Lower lobe of right lung (tissue), 2 donors: Measurements from ENCODE around the gene KIF21B. TPM values are rescaled to one million over a fixed set of nuclear protein-coding genes. Genes with fewer than 3 reads are reported as not detected.

Source experiments
- ATAC-seq, 2 donors: fragments of 200-7000 bp; cut with Tn5 transposase; one replicate each; pipeline ENCODE4 v1.9.1; 2020 to 2022; ENCODE audit warnings: mild to moderate bottlenecking in 2 of 2, moderate library complexity in 2 of 2
- DNase-seq: peaks from one replicate; pipeline ENCODE4 v3.0.0-alpha.2; 2020
- H3K27ac ChIP-seq: fragments of 200-600 bp; one replicate; pipeline ENCODE4 v1.8.0; 2022
- H3K27me3 ChIP-seq: fragments of 200-600 bp; one replicate; pipeline ENCODE4 v1.8.0; 2022; ENCODE audit warnings: low read depth
- H3K36me3 ChIP-seq: fragments of 200-600 bp; one replicate; pipeline ENCODE4 v1.8.0; 2022; ENCODE audit warnings: mild to moderate bottlenecking
- H3K4me1 ChIP-seq: fragments of 200-600 bp; one replicate; pipeline ENCODE4 v1.8.0; 2022
- H3K4me3 ChIP-seq: fragments of 200-600 bp; one replicate; pipeline ENCODE4 v1.8.0; 2022; ENCODE audit warnings: mild to moderate bottlenecking
- H3K9me3 ChIP-seq: fragments of 200-600 bp; one replicate; pipeline ENCODE4 v1.8.0; 2022
- intact Hi-C: fragments of 100-400 bp; cut with DNase I; formaldehyde crosslinking; loops from one replicate; pipeline ENCODE4 v1.11.0; 2022
- total RNA-seq: library from RNA; stranded (reverse); fragmentation: NEBNext Ultra II Directional; extraction: Animal tissue kit (Norgen Biotek cat#: 25700); gene quantifications from one replicate; pipeline ENCODE4 v1.2.1, GENCODE V29; 2021
- TF ChIP-seq, protein P1 (sequence below): fragments of 200-600 bp; IDR thresholded peaks from one replicate; pipeline ENCODE4 v1.8.0; 2022; ENCODE audit warnings: antibody characterized with exemption, mild to moderate bottlenecking
- donor health status: DM: no; HTN: yes; CAD: no; lungs with severe emphysema.

KIF21B gene
- total RNA-seq, 1 donor from 2014 or later: 4.7 TPM

DNA sequence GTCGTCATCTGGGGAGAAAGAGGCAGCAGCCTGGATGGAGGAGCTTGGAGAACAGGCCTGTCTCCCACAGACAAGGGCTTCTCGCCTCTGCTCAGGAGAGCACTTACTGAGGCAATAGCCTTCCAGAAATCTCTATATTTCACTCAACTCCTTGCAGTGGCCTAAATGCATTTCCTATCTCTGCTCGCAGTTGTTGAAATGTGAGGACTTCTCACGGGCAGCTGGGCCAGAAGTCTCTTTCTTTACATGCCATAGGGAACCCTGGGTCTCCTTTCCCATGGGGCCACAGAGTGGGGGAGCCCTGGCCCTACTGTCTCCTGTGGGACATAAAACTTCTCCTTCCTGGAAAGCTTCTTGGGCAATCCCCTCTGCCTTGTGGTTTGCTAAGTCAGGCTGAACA, 43.5 kb upstream of the KIF21B start:
- intact Hi-C loops: no loop called here
- Histone ChIP-seq H3K27me3 (no peaks in the 10 kb centered on the region), H3K4me1 (no peaks in the 10 kb centered on the region), H3K9me3 (no peaks in the 10 kb centered on the region), H3K27ac (no peak overlapping the region), H3K4me3 (no peak overlapping the region), H3K36me3 (no peaks in the 10 kb centered on the region)
- ATAC-seq: no peak
- TF ChIP-seq, protein P1, sequence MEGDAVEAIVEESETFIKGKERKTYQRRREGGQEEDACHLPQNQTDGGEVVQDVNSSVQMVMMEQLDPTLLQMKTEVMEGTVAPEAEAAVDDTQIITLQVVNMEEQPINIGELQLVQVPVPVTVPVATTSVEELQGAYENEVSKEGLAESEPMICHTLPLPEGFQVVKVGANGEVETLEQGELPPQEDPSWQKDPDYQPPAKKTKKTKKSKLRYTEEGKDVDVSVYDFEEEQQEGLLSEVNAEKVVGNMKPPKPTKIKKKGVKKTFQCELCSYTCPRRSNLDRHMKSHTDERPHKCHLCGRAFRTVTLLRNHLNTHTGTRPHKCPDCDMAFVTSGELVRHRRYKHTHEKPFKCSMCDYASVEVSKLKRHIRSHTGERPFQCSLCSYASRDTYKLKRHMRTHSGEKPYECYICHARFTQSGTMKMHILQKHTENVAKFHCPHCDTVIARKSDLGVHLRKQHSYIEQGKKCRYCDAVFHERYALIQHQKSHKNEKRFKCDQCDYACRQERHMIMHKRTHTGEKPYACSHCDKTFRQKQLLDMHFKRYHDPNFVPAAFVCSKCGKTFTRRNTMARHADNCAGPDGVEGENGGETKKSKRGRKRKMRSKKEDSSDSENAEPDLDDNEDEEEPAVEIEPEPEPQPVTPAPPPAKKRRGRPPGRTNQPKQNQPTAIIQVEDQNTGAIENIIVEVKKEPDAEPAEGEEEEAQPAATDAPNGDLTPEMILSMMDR: no peak
- no peak for DNase-seq

DNA sequence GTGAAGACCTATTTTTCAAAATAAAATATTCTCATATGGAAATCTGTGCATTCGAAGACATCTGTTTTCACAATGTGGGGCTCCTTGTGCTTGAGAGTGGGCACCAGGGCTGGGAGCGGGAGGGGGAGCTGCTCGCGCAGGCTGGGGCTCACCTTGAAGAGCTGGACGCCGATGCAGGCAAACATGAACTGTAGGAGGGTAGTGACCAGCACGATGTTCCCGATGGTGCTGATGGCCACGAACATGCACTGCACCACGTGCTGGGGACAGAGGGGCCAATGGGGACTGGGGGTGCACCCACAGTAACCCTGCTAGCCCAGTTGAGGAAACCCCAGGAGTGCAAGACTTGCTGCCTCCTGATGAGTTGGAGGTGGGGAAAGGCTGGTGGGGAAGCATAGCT, 42.2 kb upstream of the KIF21B start:
- TF ChIP-seq, protein P1: no peak
- intact Hi-C loops: no loop called here
- DNase-seq (no peak), ATAC-seq (no peak)
- Histone ChIP-seq H3K4me1 (no peaks in the 10 kb centered on the region), H3K27me3 (no peaks in the 10 kb centered on the region), H3K27ac (no peak overlapping the region), H3K36me3 (no peaks in the 10 kb centered on the region), H3K9me3 (no peaks in the 10 kb centered on the region), H3K4me3 (no peak overlapping the region)

DNA sequence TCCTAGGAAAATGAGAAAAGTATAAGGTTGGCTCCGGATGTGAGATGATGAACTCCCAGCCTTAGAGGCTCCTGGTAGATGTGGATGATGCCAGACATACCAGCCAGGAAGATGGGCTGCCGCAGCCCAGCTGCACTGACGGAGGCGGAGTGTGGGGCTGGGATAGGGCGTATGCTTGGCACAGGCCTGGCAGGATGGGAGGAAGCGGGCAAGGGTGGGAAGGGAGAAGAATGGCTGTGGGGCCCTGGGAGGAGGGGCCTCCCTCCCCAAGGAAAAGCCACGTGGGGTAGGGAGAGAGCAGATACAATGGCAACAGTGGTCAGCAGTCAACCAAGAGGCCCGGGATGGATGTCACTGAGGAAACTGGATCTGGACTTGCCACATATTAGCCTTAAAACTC, 41.3 kb upstream of the KIF21B start:
- no peak overlapping the region for H3K27ac ChIP-seq

DNA sequence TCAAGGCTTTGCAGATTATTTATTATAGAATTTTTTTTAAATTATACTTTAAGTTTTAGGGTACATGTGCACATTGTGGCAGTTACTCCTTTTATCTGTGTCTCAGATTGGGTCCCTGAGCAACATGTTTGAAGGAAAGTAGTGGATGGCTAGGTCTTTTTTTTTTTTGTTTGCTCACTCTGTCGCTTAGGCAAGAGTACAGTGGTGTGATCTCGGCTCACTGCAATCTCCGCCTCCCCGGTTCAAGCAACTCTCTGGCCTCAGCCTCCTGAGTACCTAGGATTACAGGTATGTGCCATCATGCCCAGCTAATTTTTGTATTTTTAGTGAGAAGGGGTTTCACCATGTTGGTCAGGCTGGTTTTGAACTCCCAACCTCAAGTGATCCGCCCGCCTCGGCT, 39.6 kb upstream of the KIF21B start:
- Histone ChIP-seq H3K27me3 (no peaks in the 10 kb centered on the region), H3K4me1 (no peaks in the 10 kb centered on the region), H3K9me3 (no peaks in the 10 kb centered on the region), H3K36me3 (no peaks in the 10 kb centered on the region), H3K4me3 (no peak overlapping the region), H3K27ac (no peak overlapping the region)
- intact Hi-C loops: no loop called here
- no peak for DNase-seq
- TF ChIP-seq, protein P1: no peak
- no peak for ATAC-seq

More for the DNA sequence above, 41.3 kb upstream of the KIF21B start:
- TF ChIP-seq, protein P1: no peak
- Histone ChIP-seq H3K4me3 (no peak overlapping the region), H3K36me3 (no peaks in the 10 kb centered on the region), H3K27me3 (no peaks in the 10 kb centered on the region), H3K4me1 (no peaks in the 10 kb centered on the region), H3K9me3 (no peaks in the 10 kb centered on the region)
- ATAC-seq (no peak), DNase-seq (no peak)
- intact Hi-C loops: no loop called here

DNA sequence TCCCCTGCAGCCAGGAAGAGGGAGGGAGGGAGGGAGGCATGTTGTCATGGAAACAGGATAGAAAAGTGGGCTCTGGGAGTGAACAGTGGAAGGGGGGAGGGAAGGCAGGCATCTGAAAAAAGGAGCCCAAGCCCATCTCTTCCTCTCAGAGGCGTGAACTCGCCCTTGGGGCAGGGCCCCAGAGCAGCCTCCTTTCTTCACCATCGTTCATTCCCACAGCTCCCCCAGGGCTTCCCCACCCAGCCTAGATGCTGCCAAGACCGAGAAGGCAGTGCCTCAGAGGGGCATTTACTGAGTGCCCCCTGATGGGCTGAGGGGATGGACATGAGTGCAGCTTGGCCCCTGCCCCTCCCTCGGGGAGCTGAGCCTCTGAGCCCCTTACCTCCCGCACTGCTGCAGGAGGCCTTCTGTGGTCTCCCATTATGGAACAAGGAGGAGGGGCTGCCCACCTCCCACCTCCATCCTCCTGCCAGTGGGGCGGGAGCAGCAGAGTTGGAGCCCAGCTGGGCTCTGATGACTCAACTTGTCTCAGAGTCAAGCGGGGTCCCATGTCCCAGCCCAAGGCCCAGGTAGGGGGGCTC, 39.1 kb upstream of the KIF21B start:
- Histone ChIP-seq H3K4me1 (no peaks in the 10 kb centered on the region), H3K27ac (no peak overlapping the region), H3K36me3 (no peaks in the 10 kb centered on the region), H3K27me3 (no peaks in the 10 kb centered on the region), H3K4me3 (no peak overlapping the region), H3K9me3 (no peaks in the 10 kb centered on the region)
- no peak for DNase-seq
- TF ChIP-seq, protein P1: no peak
- ATAC-seq: no peak
- intact Hi-C loops: no loop called here

DNA sequence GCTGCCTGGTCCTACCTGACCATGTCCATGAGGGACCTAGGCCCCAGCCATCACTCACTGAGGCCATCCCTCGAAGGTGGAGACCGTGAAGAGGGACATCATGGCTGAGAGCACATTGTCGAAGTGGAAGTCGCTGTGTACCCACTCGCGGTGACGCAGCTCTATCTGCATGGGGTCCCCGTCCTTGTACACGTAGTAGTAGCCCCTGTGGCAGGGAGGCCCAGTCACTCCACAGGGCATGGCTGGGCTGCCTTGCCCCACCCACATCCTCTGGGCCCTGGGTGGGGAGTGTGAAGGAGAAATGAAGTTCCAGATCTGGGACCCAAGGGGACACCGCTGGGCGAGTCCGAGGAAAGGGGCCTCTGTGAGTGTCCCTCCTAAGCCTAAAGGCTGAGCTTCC, 38.4 kb upstream of the KIF21B start:
- TF ChIP-seq, protein P1: no peak
- Histone ChIP-seq H3K9me3 (no peaks in the 10 kb centered on the region), H3K27ac (no peak overlapping the region), H3K36me3 (no peaks in the 10 kb centered on the region), H3K4me1 (no peaks in the 10 kb centered on the region), H3K4me3 (no peak overlapping the region), H3K27me3 (no peaks in the 10 kb centered on the region)
- intact Hi-C loops: no loop called here
- no peak for ATAC-seq
- DNase-seq: no peak
